Kasumi-1 (cell line): Measurements from ENCODE around the gene THRB.

Experiments
- DNase-seq, 2 experiments: peaks; one replicate each; lab custom pipeline; 2025; lab: John Stamatoyannopoulos, UW

The THRB gene

DNA sequence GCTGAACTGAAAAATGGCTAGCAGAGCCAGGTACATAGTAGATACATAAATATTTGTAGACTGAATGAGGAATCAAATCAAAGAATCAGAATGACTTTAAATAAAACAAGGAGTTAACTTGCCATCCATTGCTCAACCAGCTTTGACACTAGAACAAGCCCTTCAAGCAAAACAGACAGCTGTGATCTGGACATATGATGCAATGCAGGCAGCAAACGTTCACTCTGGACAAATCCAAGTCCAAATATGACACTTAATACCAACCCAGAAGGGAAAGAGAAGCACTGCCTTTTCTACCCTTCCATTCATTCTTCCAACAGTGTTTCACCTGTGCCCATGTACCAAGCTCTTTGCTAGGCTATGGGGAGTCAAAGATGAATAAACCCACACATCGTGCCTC is 4.5 kb downstream of the THRB start:
- DNase-seq, result no peak

DNA sequence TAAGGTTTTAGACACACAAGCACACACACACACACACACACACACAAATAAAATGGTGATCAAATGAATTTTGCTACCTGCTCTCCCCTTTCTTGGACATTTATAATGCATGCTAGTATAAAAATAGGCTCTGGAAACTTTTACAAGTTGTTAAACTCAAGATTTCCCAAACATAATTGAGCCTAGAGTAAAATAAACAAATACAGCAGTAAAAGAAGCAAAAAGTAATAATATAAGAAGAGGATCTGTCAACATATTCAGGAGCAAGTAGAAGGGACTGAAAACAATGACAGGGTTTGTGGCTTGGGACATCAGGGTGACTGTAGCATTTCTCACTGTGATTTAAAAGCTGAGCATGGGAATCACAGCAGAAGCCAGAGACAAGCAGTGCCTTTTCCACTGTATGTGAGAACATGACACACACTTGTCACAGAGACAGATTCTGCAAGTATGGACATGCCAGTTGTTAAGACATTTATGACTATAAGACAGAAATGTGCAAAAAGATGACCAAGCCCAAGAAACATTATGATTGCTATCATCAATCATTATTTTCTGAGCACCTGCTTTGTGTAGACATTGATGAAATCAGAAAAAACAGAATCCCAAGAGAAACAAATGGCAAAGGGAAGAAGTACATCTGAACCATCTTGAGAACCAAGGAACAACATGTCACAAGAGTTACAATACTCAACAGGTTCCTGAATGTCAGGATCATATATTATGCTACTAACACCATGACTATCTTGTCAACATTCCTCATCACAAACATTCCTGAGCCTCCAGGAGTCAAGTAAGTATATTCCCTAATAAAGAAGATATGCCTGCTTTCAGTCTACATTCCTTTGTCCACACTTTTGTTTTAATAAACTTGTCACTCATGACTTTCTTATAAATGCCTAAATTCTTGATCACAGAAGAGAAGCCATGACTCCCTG is 7.1 kb downstream of the THRB start:
- DNase-seq, result no peak

DNA sequence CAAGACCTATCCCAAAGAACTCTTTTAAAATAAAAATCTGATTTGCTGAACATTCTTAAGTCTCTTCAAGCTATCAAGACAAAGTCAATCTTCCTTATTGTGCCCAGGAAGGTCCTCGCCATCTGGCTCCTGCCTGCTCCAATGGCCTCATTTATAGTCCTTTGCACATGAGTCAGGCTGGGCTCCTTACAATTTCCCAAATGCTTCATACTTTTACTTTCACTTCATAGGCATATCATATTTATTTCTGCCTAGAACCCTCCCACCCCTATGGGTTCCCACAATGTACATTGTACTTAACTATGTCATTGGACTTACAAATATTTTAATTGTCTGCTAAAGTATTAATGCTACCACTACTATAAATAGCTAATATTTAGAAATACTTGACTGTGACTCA is 9.1 kb downstream of the THRB start:
- DNase-seq, result no peak

DNA sequence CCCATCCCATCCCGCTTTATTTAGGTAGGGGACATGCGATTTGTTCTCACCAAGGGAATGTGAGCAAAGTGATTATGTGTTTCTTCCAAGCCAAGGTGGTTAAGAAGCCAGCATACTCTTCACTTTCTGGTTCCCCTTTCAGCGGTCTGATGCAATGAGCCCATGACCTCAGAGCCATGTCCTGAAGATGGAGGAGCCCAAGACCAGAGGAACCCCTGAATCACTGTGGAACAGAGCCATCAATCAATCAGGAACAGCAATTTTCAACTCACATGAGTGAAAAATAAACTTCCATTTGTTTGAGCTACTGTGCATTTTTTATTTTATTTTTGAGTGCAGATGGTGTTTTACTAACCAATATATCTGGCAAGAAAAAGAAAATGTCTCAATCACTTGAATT is 10.8 kb downstream of the THRB start:
- DNase-seq, result no peak

DNA sequence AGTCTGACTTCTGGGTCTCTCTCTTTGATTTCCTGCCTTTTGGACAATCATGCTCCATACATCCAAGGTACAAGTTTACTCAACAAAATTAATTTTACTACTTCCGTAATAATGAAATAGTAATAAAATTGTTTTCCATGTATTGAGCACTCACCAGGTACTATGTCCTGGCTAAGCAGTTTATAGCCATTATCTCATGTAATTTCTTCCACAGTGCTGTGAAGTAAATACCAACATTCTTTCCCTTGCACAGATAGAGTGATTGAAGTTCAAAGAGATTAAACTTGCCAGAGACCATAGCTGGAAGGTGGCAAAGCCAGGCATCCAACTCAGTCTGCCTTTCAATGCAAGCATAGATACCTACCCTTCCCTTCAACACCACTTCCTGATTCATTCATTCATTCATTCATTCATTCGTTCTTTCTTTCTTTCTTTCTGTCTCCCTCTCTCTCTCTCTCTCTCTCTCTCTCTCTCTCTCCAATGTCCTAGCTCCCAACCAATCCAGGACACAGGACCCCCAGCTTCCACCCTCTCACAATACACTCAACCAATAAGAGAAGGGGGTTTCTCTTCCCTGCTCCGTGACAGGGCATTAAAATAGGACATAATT is 12.4 kb downstream of the THRB start:
- no peak for DNase-seq

DNA sequence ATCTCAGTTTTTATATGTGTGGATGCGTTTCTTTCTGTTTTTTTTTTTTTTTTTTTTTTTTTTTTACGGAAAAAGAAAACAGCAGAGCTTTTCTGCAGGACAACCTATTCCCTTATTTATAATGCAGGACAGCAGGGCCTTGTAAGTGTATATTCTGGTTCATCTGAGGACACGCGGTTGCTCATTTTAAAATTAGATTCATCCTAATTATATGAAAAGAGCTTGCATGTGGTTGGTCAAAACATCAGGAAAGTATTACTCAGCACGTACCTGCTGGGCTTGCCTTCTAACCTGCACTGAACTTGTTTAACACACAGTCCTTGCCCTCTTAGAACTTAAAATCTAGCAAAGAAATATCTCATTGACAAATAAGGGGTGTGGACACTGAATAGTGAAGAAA is 13.5 kb downstream of the THRB start:
- DNase-seq, result no peak

DNA sequence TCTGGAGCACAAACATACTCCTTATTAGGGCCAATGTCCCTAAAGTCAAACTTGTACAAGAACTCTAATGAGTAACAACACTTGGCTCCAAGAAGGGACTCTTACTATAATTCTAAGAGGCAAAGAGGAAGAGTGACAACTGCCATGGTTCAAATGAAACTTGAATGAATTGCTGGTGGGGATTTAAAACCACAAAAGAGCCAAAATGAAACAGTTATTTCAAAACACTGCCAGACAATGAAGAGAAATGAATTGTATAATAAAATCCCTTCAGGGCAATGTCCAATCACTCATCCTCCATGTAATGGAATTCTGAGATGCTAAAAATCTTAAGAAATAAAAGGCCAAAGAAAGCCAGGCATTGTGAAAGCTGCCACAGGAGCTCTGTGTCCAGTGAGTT is 14.2 kb downstream of the THRB start:
- DNase-seq, result no peak

DNA sequence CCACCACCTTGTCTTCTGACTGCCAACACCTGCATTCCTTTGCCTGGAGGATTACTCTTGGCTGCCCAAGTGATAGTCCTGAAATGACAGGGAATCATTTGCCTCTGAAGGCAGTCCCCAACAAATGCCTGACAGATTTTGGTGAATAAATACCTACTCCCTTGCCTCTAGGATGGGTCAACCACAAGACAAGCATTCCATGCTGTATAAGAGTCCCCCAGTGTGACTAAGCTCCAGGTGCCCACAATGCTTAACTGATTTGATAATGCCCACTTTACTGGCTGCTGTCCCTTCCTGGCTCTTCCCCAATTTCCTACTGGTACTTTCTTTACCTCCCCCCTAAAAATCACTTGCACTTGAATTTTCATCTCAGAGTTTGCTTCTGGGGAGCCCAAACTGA is 14.8 kb downstream of the THRB start:
- no peak for DNase-seq

DNA sequence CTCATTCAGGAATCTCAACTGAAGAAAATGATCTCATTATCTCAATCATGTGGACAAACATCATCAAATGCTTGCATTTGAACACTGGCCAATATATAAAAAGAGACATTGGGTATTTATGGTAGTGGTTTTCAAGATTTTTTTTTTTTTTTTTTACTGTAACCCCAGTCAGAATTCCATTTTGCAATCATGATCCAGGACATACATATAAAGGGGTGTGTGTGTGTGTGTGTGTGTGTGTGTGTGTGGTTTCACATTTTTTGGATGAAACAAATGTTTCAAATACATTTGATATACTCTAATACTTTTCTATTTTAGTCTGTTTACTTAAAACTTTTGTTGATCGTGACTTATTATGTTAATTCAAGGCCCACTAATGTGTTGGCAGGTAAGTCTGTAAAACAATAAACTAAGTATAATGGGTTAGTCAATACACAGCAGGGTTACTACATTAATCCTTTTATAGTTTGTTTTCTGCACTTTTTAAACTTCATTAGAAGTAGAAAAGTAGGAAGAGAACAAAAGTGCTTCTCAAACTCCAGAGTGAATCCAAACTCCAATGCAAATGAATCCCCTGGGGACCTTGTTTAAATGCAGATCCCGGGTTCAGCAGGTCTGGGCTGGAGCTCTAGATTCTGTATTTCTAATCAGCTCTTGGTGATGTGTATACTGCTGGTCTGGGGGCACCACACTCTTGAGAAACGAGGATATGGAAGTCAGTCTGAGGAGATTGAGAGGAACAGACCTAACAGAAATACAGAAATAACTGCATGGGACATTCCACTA is 17.6 kb downstream of the THRB start:
- no peak for DNase-seq

DNA sequence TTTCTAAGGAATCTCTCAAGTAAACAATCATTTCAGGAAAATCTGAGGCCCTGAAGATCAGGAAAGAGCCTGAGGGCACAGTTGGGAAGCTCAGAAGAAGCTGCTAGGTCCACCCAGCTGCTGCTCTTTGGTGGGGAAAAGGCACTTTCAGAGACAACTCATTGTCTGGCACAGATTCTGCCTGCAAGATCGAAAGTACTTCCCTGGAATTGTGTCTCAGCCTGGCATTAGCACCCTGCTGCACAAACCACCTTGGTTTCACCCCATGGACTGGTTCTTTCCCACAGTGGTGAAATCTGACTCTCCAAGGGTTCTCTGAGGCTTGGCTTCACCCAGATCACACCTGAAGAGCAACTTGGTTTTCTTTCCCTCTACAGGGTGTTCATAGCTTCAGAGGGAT is 18.7 kb downstream of the THRB start:
- no peak for DNase-seq

DNA sequence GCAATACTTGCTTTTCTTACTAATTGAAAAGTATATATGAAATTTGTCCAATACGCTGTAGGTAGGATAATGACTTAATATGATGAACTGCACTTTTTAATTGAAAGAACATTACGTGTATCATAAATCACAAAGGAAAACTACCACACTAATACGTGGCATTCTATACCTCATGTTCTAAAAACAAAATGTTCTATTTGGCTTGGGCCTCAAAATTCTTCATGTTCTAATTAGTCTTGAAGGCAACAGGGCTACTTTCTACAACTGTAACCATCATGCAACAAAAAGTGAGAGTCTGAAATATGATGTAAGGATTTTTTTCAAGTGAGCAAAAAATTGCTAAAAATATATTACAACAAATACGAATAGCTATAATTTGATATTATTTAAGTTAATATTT is 19.8 kb downstream of the THRB start:
- DNase-seq, result no peak

DNA sequence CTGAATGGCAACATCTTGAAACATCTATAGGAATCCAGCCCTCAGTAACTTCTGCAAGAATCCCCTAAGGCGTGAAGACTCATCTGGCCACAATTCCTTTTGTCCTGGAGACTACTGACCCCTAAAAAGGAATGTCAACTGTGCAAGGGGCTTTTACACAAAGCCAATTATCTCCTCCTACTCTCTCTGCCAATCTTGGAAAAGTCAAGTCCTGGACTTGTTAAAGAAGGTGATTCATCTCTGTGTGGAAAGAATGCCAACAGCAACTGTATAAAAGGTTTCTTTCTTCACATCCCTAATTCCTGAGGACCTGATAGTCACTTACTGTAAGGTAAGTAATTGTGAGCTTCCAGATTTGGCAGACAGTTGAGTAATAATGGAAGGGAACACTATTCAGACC is 22.3 kb downstream of the THRB start:
- no peak for DNase-seq

DNA sequence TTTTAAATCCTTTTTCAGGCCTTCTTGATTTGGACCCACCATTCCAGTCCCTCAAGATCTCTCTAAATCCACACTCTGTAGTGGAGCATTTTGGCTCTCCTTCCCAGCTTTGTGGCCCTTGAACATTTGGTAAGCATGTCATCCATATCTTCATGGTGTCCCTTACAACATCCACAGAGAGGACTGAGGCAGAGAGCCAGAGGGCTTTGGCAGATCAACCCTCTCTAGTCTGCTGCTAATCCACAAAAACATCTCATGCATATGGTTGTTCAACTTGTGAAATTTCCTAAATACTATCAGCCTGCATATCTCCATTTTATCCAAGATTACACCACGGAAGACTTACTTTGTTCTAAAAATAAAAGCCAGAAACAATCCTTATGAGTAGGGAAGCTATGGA is 23.2 kb downstream of the THRB start:
- DNase-seq, result no peak

DNA sequence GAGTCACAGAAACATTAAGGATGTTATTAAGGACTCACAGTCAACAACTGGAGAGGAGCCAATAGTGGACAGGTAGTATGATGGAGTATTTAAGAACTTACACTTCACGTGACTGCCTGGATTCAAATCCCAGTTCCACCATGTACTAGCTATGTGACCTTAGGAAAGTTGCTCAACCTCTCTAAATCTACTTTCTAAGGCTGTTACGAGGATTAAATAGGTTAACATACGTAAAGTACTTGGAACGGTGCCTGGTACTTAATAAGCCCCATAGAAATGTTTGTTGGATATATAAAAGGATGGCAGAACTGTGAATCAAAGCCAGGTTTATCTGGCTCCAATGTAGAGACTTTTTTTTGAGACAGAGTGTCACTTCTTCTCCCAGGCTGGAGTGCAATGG is 24.4 kb downstream of the THRB start:
- DNase-seq, result no peak

DNA sequence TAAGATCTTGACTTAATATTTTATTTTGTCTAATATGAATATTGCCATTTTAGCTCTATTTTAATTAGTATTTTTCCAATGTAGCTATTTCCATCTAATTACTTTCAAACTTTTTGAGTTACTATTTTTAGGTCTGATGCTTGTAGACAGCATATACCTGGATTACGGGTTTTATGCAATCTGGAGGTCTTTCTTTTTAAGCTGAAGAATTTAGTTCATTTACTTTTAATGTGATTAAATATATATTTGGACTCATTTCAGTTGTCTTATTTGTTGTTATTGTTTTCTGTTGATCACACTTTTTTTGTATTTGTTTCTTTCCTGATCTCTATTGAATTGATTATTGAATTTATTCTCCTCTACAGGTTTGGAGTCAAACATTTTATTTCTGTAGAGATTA is 30.3 kb downstream of the THRB start:
- DNase-seq, result no peak

DNA sequence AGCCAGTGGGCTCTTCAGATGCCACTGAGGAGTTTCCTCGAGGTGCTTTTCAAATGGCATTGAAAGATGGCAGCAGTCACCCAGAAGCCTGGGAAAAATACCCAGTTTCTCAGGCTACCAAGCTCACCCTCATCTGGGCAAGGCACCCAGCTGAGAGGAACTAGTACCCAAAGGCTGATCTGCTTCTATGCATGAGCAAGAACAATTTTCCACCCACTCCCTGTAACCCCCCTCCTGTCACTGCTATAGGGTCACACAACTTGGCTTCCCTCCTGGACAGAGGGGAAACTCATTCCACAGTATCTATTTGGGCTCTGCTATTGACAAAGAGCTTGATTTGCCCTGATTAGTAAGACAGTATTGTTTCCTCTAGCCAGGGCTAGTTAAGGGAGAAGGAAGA is 31.9 kb downstream of the THRB start:
- no peak for DNase-seq

DNA sequence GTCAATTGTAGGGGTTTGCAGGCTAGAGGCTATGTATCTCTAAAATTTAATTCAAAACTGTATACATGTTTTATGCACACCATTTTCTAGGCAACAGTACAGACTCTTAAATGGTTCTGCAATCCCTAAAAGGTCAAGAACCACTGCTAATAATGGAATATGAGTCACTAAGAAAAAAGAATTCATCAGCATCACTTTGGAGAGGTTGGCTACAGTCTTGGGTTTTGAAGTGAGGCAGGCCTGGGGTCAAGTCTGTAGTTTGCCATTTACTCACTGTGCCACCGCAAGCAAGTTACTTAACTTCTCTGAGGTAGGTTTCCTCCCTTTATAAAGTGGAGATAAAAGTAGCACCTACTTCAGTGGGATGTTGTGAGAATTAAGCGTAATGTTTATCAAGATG is 33.7 kb downstream of the THRB start:
- DNase-seq, result no peak

DNA sequence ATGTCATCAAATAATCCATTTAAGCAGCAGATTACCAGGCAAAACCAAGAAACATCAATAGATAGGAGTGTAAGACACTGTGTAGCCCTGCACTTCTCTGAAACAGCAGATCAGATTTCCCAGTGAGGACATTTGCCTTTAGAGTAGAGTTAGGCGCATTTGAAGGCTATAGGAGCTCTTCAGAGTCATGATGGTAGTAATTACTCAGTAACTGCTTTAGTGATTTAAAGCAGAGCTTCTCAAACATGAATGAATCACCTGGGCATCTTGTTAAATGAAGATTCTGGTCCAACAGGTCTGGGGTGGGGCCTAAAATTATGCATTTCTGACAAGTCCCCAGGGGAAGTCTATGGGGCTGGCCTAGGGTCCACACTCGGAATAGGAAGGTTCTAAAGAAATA is 36.9 kb downstream of the THRB start:
- no peak for DNase-seq

DNA sequence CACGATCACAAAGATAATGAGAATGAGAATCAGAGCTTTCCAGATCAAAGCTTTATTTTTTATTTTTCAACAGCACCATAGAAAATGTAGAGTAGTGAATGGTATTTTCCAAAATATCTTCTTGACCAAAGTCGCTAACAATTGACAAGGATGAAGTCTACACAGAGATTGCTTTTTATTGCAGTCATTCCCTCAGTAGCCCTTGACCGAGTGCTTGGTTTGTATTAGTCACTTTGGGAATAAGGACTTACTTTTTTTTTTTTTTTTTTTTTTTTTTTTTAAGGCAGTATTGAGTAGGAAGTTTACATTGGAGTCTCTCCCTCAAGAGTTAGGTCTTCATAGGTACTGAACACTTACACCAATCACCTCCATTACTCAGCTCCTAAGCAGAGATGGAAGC is 39.8 kb downstream of the THRB start:
- DNase-seq, result no peak

DNA sequence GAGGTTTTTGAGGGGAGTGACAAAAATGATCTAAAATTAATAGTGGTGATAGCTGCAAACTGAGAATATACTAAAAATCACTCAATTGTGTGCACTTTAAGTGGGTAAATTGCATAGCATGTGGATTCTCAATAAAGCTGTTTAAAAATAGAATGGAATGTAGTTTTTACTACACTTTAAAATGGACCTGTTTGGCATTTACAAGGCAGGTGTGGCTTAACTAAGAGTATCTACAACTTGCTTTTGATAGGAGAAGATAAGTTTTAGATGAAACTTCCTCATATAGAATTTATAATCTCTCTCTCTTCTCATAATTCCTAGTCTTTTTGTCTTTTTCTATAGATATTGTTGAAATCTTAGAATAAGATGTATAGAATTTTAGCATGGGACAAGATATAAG is 40.3 kb downstream of the THRB start:
- DNase-seq, result no peak

DNA sequence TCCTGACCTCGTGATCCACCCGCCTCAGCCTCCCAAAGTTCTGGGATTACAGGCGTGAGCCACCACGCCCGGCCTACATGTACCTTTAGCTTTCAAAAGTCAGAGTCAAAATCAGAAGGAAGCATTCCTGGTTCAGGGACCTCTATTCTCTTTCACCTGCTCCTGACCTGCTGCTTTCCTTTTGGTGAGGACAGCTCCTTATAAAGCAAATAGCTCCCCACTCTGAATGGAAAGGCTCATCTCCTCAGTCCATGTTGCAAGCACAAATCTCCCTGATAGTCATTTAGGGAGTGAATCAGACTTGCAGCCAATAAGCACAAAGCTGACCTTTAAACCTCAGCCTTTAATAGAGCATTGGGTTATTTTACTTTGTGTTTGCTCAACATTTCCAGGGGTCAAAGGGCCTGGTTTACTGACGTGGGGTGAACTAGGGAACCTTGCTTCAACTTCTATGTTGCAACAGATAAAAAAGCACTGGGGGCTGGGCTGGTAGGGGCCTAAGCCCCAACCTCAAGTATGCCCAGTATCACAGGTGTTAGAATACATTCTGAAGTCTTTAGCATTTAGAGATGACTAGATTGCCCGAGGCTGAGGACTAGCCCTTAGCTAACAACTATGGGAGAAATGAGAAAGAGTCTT is 43.1 kb downstream of the THRB start:
- DNase-seq, result no peak

DNA sequence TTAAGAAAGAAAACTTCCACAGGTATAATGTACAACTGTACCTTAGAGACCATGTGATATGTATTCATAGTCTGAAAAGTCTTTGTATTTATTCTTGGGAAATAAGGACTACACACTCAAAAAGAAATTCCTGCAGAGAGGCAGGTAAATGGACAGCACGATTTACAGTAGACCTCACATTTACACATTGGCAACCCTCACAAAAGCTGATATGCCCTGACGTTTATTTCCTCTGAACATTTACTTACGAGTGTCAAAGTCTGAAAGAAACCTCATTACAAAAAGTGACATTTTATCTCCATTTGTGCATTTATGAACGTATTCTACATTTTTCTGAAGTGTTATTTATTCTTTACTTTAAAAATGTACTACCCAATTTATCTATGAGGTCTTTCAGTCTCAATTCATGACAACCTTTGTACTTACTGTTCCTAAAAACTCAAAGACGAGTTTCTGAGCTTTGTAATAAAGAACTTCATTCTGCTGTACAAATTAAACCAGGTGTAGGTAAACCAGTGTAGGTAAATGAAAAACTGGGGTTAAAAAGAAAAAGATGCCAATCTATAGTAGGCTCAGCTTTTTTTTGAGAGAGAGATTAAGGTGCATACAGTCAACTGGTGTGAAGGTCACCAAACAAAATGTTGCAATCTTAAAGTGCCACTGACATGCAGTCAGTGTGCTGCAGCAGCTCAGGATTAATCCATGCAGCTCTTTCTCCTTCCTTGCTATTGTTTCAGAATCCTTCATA is 44.3 kb downstream of the THRB start:
- DNase-seq, result no peak
